Rectal smooth muscle tissue (tissue), 1 donor: Measurements from ENCODE around the gene DENND1A.
"Not testable (repeated sequence)": the region's sequence is repeated elsewhere in the genome, so short reads cannot be mapped to it uniquely, and the experiment has no call there.

ENCODE experiments used
- H3K27ac ChIP-seq: one replicate; pipeline ENCODE4 v1.7.0; 2013; ENCODE audit warnings: low read depth, low read length, inconsistent platforms
- H3K27me3 ChIP-seq: one replicate; pipeline ENCODE4 v1.7.0; 2013; ENCODE audit warnings: low read length; ENCODE audit not compliant: control insufficient read depth, insufficient read depth
- H3K36me3 ChIP-seq: one replicate; pipeline ENCODE4 v1.7.0; 2013; ENCODE audit warnings: low read length; ENCODE audit not compliant: control insufficient read depth, insufficient read depth
- H3K4me1 ChIP-seq: one replicate; pipeline ENCODE4 v1.7.0; 2013; ENCODE audit warnings: low read length; ENCODE audit not compliant: control insufficient read depth, insufficient read depth
- H3K4me3 ChIP-seq: one replicate; pipeline ENCODE4 v1.7.0; 2013; ENCODE audit warnings: low read length
- H3K9ac ChIP-seq: one replicate; pipeline ENCODE4 v1.7.0; 2013; ENCODE audit warnings: low read length

Gene DENND1A

GRCh38 chr9:123929870-123930831 lies at the start of gene DENND1A:
Gene DENND1A (minus strand): TSS chr9:123930126. CDS start chr9:123929905, 221 bp downstream.
- H3K4me1 ChIP-seq: no peaks in the 10 kb centered on the region
- no peaks in the 10 kb centered on the region for H3K27me3 ChIP-seq
- H3K9ac ChIP-seq: no peak within 1 kb of the TSS
- no peaks in the 10 kb centered on the region for H3K36me3 ChIP-seq
- H3K4me3 ChIP-seq: peak within 1 kb of the TSS; percentile 73
- H3K27ac ChIP-seq: no peak within 1 kb of the TSS

- Histone ChIP-seq H3K36me3 (no peaks in the 10 kb centered on the region), H3K27ac (no peak overlapping the region), H3K9ac (no peak overlapping the region), H3K4me3 (no peak overlapping the region), H3K27me3 (peaks cover 6% of the 10 kb centered on the region), H3K4me1 (no peaks in the 10 kb centered on the region)
These were observed 49.1 kb upstream of the DENND1A start for GRCh38 chr9:123978981-123979380.

- H3K9ac ChIP-seq, H3K4me3 ChIP-seq, H3K4me1 ChIP-seq, H3K27ac ChIP-seq, H3K27me3 ChIP-seq, H3K36me3 ChIP-seq: not testable (repeated sequence)
These were observed 46.7 kb upstream of the DENND1A start for GRCh38 chr9:123976579-123976978.

- no peak overlapping the region for H3K4me3 ChIP-seq
- H3K27ac ChIP-seq: no peak overlapping the region
- peaks cover 3% of the 10 kb centered on the region for H3K27me3 ChIP-seq
- H3K36me3 ChIP-seq: no peaks in the 10 kb centered on the region
- no peaks in the 10 kb centered on the region for H3K4me1 ChIP-seq
- no peak overlapping the region for H3K9ac ChIP-seq
These were observed 45.9 kb upstream of the DENND1A start for GRCh38 chr9:123975871-123976270.

GRCh38 chr9:123974471-123974870 lies 44.5 kb upstream of the DENND1A start:
- Histone ChIP-seq H3K27ac (no peak overlapping the region), H3K9ac (no peak overlapping the region), H3K27me3 (no peaks in the 10 kb centered on the region), H3K36me3 (no peaks in the 10 kb centered on the region), H3K4me3 (no peak overlapping the region), H3K4me1 (no peaks in the 10 kb centered on the region)

GRCh38 chr9:123973590-123974223 lies 43.8 kb upstream of the DENND1A start:
- Histone ChIP-seq H3K27ac (no peak overlapping the region), H3K4me3 (no peak overlapping the region), H3K36me3 (no peaks in the 10 kb centered on the region), H3K9ac (no peak overlapping the region), H3K4me1 (no peaks in the 10 kb centered on the region), H3K27me3 (no peaks in the 10 kb centered on the region)

GRCh38 chr9:123972618-123973017 lies 42.7 kb upstream of the DENND1A start:
- Histone ChIP-seq H3K9ac (no peak overlapping the region), H3K27me3 (no peaks in the 10 kb centered on the region), H3K4me3 (no peak overlapping the region), H3K36me3 (no peaks in the 10 kb centered on the region), H3K4me1 (no peaks in the 10 kb centered on the region), H3K27ac (no peak overlapping the region)

- no peaks in the 10 kb centered on the region for H3K27me3 ChIP-seq
- no peaks in the 10 kb centered on the region for H3K36me3 ChIP-seq
- no peak overlapping the region for H3K4me3 ChIP-seq
- H3K4me1 ChIP-seq: no peaks in the 10 kb centered on the region
- H3K27ac ChIP-seq: no peak overlapping the region
- no peak overlapping the region for H3K9ac ChIP-seq
These were observed 37.4 kb upstream of the DENND1A start for GRCh38 chr9:123967323-123967722.

- no peak overlapping the region for H3K9ac ChIP-seq
- no peak overlapping the region for H3K4me3 ChIP-seq
- H3K36me3 ChIP-seq: no peaks in the 10 kb centered on the region
- H3K27ac ChIP-seq: no peak overlapping the region
- no peaks in the 10 kb centered on the region for H3K4me1 ChIP-seq
- H3K27me3 ChIP-seq: no peaks in the 10 kb centered on the region
These were observed 36.1 kb upstream of the DENND1A start for GRCh38 chr9:123965801-123966686.

- no peak overlapping the region for H3K27ac ChIP-seq
- H3K4me3 ChIP-seq: no peak overlapping the region
- no peaks in the 10 kb centered on the region for H3K27me3 ChIP-seq
- H3K4me1 ChIP-seq: no peaks in the 10 kb centered on the region
- H3K9ac ChIP-seq: no peak overlapping the region
- H3K36me3 ChIP-seq: no peaks in the 10 kb centered on the region
These were observed 34.8 kb upstream of the DENND1A start for GRCh38 chr9:123964761-123965160.

GRCh38 chr9:123960965-123961364 lies 31.0 kb upstream of the DENND1A start:
- H3K4me3 ChIP-seq: no peak overlapping the region
- no peak overlapping the region for H3K9ac ChIP-seq
- H3K36me3 ChIP-seq: no peaks in the 10 kb centered on the region
- H3K4me1 ChIP-seq: no peaks in the 10 kb centered on the region
- H3K27ac ChIP-seq: no peak overlapping the region
- H3K27me3 ChIP-seq: no peaks in the 10 kb centered on the region

- H3K36me3 ChIP-seq: no peaks in the 10 kb centered on the region
- H3K9ac ChIP-seq: no peak overlapping the region
- H3K27me3 ChIP-seq: no peaks in the 10 kb centered on the region
- no peak overlapping the region for H3K4me3 ChIP-seq
- no peaks in the 10 kb centered on the region for H3K4me1 ChIP-seq
- no peak overlapping the region for H3K27ac ChIP-seq
These were observed 30.4 kb upstream of the DENND1A start for GRCh38 chr9:123960366-123960765.
